KOPT-K1 (cell line): ENCODE measurements around the gene PTPN2.
"Not testable (repeated sequence)": the region's sequence is repeated elsewhere in the genome, so short reads cannot be mapped to it uniquely, and the experiment has no call there.

Source experiments
- H3K27ac ChIP-seq: fragments of 200-600 bp; sonication (generic); 2 replicates; pipeline ENCODE4 v1.5.1; 2016; ENCODE audit warnings: antibody characterized with exemption, mild to moderate bottlenecking, low read depth, low read length; ENCODE audit not compliant: poor library complexity, severe bottlenecking
- H3K36me3 ChIP-seq: fragments of 200-600 bp; sonication (generic); 2 replicates; pipeline ENCODE4 v1.5.1; 2017; ENCODE audit warnings: antibody characterized with exemption, mild to moderate bottlenecking, low read length, moderate library complexity; ENCODE audit not compliant: insufficient read depth
- H3K9me3 ChIP-seq: fragments of 200-600 bp; sonication (generic); 2 replicates; pipeline ENCODE4 v1.5.1; 2017; ENCODE audit warnings: antibody characterized with exemption, low read length, mild to moderate bottlenecking; ENCODE audit not compliant: insufficient read depth, poor library complexity, severe bottlenecking

Gene PTPN2

DNA sequence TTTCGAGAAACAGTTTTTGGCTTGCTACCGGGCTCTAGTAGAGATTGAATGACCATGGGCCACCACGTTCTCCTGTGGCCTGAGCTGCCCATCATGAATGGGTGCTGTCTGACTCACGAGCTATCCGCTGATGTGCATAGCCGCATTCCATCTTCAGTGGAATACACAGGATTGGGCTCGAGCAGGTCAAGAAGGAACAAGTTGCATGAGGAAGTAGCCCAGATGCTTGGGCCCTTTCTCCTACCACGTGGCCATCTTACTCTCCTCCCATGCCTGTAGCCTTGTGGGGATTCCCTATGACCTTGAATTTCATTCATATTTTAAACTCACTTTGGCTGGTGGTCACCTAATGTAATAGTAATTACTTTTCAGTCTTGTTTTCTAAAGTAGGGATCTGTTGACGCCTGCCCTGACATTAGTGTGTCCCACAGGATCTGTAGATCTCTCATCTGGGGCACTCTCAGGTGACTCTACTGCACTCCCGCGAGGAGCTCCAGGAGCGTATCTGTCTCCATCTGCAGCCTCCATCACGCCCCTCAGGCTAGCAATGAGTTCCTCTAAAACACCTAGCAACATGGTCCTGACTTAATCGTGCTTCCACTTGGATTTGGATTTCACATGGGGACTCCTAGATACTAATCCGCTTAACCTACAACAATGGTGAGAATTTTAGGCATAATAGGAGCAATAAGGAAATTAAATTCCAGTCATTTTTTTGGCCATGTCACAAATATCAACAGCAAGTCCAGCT is 113.4 kb downstream of the PTPN2 start:
- H3K36me3 ChIP-seq = peaks cover 75% of the 10 kb centered on the region
- H3K27ac ChIP-seq = no peak overlapping the region
- no peaks in the 10 kb centered on the region for H3K9me3 ChIP-seq

DNA sequence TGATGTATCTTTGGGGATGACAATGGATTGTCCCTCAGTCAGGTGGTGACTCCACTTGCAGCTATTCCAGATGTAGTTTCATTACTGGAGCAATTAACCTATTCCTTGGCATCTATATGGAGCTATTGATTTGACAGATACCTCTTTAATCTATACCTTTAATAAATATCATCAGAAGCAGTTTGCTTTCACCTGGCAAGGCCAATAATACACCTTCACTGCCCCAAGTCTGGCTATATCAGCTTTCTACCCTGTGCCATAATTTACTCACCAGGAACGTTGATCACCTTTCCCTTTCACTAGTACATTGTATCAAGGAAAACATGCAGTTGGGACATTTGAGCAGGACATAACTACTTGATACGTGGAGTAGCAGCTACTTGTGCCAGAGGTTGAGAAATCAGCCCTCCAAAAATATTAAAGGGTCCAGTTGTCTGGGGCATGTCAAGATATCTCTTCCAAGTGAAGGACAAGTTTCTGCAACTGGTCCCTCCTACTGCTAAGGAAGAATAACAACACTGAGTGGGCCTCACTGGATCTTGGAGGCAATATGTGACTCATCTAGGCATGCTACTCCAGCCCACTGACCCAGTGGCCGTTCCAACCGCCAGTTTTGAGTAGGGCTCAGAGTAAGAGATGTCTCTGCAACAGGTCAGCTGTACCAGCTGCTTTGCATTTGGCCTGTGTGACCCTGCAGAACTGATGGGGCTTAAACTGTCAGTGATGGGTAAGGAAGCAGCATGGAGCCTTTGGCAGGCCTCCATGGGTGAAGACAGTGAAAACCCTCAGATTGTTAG is 114.2 kb downstream of the PTPN2 start:
- no peak overlapping the region for H3K27ac ChIP-seq
- H3K9me3 ChIP-seq = no peaks in the 10 kb centered on the region
- peaks cover 83% of the 10 kb centered on the region for H3K36me3 ChIP-seq

DNA sequence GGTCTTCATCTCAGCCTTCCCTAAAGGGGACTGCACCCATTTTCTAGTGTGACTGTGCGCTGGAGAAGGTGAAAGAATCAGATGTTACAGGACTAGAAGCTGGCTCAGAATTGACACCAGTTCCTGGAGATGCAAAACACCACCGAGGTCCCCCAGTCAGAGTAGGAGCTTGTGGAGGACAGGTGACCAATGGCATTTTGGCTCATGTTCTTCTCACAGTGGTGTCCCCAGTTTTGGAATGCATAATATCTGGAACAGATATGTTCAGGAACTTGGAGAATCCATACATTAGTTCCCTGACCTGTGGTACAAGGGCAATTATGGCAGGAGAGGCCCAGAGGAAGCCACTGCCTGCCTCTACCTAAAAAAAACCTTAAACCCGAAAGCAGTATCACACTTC is 114.9 kb downstream of the PTPN2 start:
- Histone ChIP-seq H3K27ac (peak overlapping the region; percentile 2), H3K9me3 (no peaks in the 10 kb centered on the region), H3K36me3 (peaks cover 90% of the 10 kb centered on the region)

DNA sequence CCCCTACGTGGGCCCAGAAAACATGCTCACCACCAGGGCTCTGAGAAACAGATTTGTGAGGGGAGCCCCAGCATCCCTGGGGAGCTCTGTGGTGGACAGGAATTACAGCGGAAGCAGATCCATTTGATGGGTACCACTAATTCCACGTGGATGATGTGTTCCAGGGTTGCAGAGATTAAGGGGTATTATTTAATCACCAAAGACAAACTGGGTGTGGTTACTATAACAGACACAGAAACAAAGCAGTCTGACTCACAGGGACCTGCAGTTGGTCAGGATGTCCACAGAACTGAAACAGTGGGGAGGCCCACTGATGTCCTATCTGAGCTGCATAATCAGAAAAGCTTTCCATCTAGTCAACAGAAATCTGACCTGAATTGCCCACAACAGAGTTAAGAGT is 115.4 kb downstream of the PTPN2 start:
- Histone ChIP-seq H3K36me3 (peaks cover 94% of the 10 kb centered on the region), H3K27ac (peak overlapping the region; percentile 2), H3K9me3 (no peaks in the 10 kb centered on the region)

DNA sequence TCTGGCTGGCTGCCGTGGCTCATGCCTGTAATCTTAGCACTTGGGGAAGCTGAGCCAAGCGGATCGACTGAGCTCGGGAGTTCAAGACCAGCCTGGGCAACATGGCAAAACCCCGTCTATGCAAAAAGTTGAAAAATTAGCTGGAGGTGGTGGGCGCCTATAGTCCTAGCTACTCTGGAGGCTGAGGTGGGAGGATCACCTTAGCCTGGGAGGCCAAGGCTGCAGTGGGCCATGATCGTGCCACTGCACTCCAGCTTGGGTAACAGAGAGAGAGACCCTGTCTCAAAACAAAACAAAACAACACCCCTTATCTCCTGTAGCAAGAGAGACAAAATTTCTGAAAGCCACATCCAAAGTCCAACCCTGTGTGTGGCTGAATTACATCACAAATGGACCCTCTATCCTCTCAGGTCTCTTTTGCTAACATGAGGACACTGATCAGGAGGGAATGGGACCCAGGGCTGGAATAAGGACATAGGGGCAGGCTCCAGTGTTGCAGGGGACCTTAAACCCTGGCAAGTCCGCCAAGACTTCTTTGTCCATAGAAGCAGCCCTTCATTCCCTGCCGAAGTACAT is 116.4 kb downstream of the PTPN2 start:
- H3K9me3 ChIP-seq = no peaks in the 10 kb centered on the region
- H3K36me3 ChIP-seq = peaks cover 95% of the 10 kb centered on the region
- peak overlapping the region; percentile 5 for H3K27ac ChIP-seq

DNA sequence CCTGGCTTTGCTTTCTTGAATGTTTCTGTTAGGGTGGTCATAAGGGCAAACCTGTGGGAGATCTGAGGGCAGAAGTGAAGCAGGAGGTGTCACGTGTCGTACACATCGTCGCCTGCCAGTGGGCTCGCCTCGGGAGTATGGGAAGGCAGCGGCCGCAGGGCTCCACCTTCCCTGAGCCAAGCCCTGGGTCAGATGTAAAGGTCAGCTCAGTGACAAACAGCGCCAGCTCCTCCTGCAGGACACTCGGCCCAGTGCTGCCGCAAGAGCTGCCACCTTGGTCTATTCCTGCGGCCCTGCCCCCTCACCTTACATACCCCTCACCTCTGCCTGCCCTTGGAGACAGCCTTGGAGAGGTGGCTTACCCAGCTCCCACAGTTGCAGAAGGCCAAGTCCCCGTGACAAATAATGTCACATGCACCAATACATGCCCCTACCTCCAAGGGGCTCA is 117.0 kb downstream of the PTPN2 start:
- peak overlapping the region; percentile 44 for H3K27ac ChIP-seq
- H3K36me3 ChIP-seq = peaks cover 99% of the 10 kb centered on the region

DNA sequence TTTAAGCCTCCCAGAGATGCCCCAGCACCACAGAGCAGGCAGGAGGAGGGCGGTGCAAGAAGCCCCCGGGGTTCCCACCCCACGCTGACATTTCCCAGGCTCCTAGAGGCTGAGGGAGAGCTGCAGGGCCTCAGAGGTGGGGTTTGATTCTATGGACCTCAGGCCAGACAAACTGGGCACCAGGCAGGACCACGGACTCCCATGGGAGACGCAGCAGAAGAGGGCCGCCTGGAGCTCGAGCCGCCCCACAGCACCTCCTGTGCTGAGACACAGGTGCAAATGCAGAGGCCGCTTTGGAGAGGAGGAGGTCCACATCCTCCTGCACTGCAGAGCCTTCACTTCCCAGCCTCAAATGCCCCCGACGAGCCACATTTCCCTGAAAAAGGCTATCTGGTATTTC is 118.5 kb downstream of the PTPN2 start:
- peak overlapping the region; percentile 35 for H3K27ac ChIP-seq
- H3K36me3 ChIP-seq = peaks cover 99% of the 10 kb centered on the region
- no peaks in the 10 kb centered on the region for H3K9me3 ChIP-seq

More for the DNA sequence above, 117.0 kb downstream of the PTPN2 start:
- H3K9me3 ChIP-seq = no peaks in the 10 kb centered on the region

DNA sequence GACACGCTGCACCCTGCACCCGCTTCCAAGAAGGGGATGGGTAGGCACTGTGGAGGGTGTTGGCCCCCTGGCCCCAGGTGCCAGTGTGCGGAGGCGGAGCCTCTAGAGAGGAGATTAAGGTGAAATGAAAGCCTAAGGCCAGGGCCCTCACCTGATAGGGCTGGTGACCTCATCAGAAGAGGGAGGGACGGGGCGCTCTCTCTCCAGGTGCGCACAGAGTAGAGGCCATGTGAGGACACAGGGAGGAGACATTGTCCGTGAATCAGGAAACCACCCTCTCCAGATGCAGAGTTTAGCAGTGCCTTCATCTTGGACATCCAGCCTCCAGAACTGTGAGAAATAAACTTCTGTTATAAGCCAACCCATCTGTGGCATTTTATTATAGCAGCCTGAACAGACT is 118.9 kb downstream of the PTPN2 start:
- Histone ChIP-seq H3K9me3 (no peaks in the 10 kb centered on the region), H3K36me3 (peaks cover 99% of the 10 kb centered on the region), H3K27ac (peak overlapping the region; percentile 35)

DNA sequence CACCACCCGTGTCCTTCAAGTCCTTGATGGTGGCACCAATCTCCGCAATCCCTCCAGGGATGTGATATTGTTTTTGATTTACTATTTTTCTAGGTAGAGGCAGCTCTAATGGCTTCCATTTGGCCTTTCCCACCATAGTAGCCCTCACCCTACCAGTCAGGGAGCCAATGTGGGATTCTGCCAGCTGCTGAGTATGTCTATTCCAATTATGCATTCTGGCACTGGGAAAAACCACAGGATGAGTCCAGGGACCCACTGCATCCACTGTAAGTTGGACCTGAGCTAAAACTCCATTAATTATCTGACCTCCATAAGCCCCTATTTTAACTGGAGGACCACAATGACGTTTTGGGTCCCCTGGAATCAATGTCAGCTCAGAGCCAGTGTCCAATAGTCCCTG is 125.5 kb downstream of the PTPN2 start:
- H3K27ac ChIP-seq, H3K9me3 ChIP-seq: not testable (repeated sequence)
- H3K36me3 ChIP-seq = peaks cover 89% of the 10 kb centered on the region

DNA sequence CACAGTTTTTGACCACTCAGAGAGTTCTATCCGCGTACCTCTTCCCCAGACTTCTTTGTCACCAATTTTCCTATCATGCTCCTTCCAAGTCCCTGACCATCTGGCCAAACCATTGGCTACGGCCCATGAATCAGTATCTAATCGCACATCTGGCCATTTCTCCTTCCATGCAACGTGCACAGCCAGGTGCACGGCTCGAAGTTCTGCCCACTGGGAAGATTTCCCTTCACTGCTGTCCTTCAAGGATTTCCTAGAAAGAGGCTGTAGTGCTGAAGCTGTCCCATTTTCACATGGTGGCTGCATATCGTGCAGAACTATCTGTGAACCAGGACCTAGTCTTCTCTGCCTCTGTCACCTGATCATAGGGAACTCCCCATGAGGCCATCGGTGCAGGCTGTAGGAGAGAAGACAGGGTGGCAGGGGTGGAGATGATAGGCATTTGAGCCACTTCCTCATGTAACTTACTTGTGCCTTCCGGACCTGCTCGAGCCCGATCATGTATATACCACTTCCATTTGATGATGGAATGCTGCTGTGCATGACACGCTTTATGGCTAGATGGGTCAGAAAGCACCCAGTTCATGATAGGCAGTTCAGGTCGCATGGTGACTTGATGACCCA is 127.3 kb downstream of the PTPN2 start:
- H3K36me3 ChIP-seq = peaks cover 80% of the 10 kb centered on the region
- H3K27ac ChIP-seq, H3K9me3 ChIP-seq: not testable (repeated sequence)

DNA sequence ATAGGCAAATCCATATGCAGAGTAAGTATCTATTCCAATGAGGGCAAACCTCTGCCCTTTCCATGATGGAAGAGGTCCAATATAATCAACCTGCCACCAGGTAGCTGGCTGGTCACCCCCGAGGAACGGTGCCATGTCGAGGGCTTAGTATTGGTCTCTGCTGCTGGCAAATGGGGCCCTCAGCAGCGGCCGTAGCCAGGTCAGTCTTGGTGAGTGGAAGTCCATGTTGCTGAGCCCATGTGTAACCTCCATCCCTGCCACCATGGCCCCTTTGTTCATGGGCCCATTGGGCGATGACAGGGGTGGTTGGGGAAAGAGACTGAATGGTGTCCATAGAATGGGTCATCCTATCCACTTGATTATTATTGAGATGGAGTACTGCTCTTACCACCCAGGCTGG is 128.4 kb downstream of the PTPN2 start:
- H3K9me3 ChIP-seq, H3K27ac ChIP-seq: not testable (repeated sequence)

DNA sequence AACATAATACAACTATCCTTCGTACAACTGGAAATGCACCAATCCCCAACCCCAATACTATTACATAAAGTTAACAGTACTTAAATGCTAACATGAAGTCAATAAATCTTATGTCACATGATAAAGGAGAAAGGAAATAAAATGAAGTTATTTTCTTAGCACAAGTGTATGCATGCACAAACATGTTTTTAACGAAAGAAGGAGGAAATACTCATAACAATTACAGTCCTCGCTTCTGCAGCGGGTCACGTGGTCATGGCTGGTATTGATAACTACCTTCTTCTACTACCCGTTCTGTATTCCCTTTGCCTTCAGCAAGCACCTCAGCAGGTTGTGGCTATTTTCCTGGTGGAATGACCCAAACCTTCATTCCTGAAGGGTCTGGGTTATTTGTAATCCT is 129.5 kb downstream of the PTPN2 start:
- peaks cover 65% of the 10 kb centered on the region for H3K36me3 ChIP-seq
- no peak overlapping the region for H3K27ac ChIP-seq
- H3K9me3 ChIP-seq = peaks cover 4% of the 10 kb centered on the region

More for the DNA sequence above, 128.4 kb downstream of the PTPN2 start:
- H3K36me3 ChIP-seq = peaks cover 75% of the 10 kb centered on the region

DNA sequence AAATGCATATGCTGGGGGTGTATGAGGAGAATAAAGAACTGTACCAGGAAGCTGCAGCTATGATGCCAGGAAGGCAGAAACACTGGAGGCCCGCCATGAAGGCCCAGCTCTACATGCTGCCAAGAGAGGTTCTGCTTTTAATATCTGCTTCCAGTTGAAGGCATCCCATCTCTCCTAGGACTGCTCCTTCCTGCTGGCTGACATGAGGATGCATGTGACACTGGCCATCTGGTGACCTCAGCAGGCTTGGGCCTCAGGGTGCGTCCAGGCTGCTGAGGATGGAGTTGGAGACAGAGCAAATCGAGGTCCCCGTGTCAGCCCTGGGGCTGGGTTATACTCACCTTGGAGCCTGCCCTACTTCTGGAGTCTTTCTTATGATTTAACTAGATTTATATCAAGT is 132.1 kb downstream of the PTPN2 start:
- peaks cover 57% of the 10 kb centered on the region for H3K36me3 ChIP-seq
- H3K9me3 ChIP-seq = peaks cover 4% of the 10 kb centered on the region
- peak overlapping the region; percentile 99 for H3K27ac ChIP-seq

DNA sequence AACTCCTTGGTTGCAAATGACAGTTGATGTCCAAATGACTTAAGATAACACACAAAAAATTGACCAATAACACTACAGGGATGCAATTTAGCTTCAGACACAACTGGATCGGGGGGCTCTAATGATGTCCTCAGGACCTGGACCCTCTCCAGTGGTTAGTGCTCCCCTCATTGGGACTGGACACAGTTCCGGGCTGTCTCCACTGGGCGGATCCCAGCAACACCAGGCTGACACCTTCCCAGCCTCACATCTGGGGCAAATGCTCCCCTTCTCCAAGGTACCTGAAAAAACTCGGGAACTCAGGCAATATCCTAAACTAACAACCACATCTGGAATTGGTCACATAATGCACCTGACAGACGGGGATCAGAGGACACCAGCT is 132.5 kb downstream of the PTPN2 start:
- H3K9me3 ChIP-seq = peaks cover under 1% of the 10 kb centered on the region
- H3K36me3 ChIP-seq = peaks cover 55% of the 10 kb centered on the region
- peak overlapping the region; percentile 99 for H3K27ac ChIP-seq
